ENCODE results near the gene CFAP52.
"Not testable (repeated sequence)": the region's sequence is repeated elsewhere in the genome, so short reads cannot be mapped to it uniquely, and the experiment has no call there.

CFAP52 gene

GRCh38 chr17:9647014-9647413, 70.6 kb downstream of the CFAP52 start:
- DNase-seq = no peak

- DNase-seq = no peak
Observed at GRCh38 chr17:9648521-9649110, 72.2 kb downstream of the CFAP52 start.

GRCh38 chr17:9658593-9659211, 82.3 kb downstream of the CFAP52 start:
- DNase-seq = peak; percentile 52

DNA sequence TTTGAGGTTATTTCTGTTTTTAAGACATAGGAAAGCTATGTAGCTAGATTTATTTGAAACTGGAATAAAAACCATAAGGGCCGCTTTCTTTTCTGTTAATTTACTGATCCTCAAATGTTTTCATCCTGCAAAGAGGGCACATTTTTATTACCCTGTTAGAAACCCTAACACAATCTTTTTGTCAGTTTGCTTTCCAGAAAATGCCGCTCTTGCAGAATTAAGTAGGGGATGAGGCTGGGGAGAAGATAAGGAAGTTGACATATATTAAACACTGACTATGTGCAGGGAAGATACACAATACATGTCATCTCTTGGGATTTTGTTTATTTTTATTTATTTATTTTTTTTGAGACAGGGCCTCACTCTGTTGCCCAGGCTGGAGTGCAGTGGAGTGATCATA, 84.6 kb downstream of the CFAP52 start:
- no peak for DNase-seq

- DNase-seq = not testable (repeated sequence)
Observed at GRCh38 chr17:9663511-9663910, 87.1 kb downstream of the CFAP52 start.

- no peak for DNase-seq
Observed at GRCh38 chr17:9666461-9667050, 90.1 kb downstream of the CFAP52 start.

DNA sequence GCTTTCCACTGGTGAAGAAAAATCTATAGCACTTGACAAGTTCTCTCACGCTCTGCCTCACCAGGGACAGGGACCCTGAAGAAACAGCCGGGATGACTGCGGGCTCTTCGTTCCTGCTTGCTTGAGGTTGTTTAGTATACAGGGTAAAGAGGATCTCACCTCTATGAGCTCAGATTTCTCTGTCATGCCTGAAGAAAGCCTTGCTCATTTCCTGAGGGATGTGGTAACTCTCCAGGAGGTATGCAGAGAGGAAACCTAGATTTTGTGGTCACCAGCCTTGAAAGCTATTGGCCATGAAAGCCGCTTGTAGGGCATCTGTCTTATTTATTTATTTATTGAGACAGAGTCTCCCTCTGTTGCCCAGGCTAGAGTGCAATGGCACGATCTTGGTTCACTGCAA, 92.1 kb downstream of the CFAP52 start:
- no peak for DNase-seq

- DNase-seq = no peak
Observed at GRCh38 chr17:9669551-9670008, 93.1 kb downstream of the CFAP52 start.

DNA sequence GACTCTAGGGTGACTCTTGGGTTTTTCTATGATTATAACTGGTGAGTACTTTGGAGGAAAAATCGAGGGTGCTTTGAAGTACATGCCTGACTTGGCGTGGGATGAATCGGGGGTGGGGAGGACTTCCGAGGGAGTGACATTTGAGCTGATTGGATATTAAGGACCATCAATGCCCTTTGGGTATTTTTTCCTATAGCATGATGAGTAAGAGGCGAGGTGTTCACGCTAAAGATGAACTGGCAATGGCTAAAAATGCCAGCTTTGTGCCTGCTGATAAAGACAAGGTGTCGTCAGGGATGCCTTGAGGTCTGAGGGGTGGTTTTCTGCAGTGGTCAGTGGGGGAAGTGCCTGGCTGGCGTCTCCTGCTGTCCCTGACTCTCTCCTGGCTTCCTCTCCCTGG, 94.2 kb downstream of the CFAP52 start:
- no peak for DNase-seq

DNA sequence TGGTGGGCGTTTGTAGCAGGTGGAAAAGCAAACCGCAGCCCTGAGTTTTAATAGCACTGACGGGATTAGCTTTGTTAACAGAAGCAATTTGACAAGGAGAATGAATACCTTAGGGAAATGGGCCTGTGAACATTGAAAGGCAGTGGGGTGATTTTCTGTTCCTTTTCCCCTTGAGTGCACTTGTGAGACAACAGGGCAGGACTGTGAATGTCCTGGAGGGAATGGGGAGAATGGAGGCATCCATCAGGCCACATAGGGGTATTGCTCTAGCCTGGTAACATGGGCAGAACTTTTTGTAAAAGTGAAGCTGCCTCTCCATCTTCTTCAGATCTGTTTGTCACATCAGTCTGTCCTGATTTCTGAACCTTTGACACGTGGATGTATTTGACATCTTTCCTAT, 95.1 kb downstream of the CFAP52 start:
- DNase-seq = no peak

DNA sequence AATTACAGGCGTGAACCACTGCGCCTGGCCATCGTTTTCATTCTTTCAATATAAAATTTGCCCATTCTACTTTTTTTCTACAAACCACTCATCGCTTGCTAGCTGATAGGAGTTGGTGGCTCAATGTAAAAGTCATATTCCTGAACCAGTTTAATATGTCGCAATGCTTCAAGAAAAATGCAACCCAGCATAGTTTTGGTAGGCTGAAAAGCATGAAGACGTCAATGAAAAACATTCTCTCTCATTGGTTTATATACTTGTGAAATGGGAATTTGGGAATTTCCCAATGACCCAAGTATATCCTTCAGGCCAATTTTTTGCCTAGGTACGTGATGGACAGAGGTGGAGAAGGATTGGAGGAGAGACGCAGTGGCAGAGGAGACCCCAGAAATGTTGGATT, 95.8 kb downstream of the CFAP52 start:
- no peak for DNase-seq

GRCh38 chr17:9672691-9673090, 96.2 kb downstream of the CFAP52 start:
- no peak for DNase-seq

DNA sequence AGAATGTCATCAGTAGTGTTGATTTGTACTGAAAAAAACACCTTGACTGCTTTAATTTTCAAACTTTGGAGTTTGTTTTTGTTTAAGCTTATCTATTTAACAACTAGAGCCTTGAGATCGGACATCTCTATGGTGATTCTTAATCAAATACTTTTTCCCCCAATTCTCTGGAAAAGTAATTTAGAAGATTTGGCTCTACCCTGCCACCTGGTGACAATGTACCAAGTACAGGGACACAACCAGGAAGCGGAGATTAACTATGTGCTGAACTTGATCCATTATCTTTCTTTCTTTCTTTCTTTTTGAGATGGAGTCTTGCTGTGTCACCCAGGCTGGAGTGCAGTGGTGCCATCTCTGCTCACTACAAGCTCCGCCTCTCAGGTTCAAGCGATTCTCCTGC, 99.6 kb downstream of the CFAP52 start:
- DNase-seq = no peak

GRCh38 chr17:9676820-9677310, 100.4 kb downstream of the CFAP52 start:
- DNase-seq = no peak

DNA sequence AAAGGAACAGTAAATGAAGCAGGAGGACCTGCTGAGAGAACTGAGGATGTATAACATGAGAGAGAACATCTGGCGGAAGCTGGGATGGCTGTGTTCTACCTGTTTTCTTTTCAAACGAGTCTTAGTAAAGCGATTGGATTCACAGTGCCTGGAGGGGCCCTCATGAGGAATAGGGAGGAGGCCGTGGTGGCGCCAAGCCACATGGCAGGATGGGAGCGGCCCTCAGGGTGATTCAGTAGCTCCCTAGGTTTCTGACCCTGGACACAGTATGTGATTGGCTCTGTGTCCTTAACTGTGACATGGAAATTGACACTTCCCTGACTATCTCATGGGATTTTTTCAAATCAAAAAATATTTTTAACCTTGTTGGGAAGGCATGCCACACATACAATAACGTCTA, 101.0 kb downstream of the CFAP52 start:
- no peak for DNase-seq

GRCh38 chr17:9677896-9678295, 101.5 kb downstream of the CFAP52 start:
- DNase-seq = no peak

DNA sequence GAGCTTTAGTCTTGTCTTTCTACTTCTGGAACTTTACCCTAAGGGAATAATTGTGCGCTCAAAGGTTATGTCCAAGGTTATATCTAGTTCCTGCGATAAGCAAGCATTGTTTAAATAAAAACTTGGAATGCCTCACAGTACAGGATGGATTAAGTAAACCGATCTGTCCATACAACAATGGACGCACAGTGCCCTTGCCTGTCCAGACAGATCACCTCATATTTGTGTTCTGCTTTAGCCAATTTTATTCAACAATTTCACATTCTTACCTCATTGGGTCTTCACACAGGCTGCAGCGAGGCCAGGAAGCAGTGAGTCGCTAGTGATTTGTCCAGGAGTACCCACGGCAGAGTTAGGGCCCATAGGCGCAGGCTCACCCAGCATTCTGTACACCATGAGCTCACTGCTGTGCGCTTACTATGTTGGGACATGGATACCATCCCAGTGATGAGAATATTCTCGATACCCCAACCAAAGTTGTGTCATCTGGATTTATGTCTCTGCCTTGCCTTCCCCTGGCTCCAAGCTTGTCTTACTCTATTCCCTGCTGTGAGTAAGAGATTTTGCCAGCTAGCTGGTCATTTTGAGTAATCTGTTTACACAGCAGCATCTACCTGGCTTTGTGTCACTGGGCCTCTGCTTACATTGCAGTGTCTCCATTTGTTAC, 108.6 kb downstream of the CFAP52 start:
- DNase-seq = no peak
